Skeletal muscle satellite cell (primary cell): Measurements from ENCODE around the gene LEMD2.

ENCODE experiments used
- H3K27me3 ChIP-seq: 2 replicates; pipeline ENCODE4 v1.7.0; 2013; ENCODE audit warnings: low read length; ENCODE audit not compliant: control insufficient read depth, insufficient read depth
- H3K36me3 ChIP-seq: 2 replicates; pipeline ENCODE4 v1.7.0; 2013; ENCODE audit warnings: mild to moderate bottlenecking, control low read depth, low read length; ENCODE audit not compliant: insufficient read depth
- H3K4me1 ChIP-seq: 2 replicates; pipeline ENCODE4 v1.7.0; 2013; ENCODE audit warnings: low read length; ENCODE audit not compliant: control insufficient read depth, insufficient read depth
- H3K4me2 ChIP-seq: 2 replicates; pipeline ENCODE4 v1.7.0; 2013; ENCODE audit warnings: mild to moderate bottlenecking, low read length
- H3K4me3 ChIP-seq: 2 replicates; pipeline ENCODE4 v1.7.0; 2013; ENCODE audit warnings: low read length
- H3K9ac ChIP-seq: 2 replicates; pipeline ENCODE4 v1.7.0; 2013; ENCODE audit warnings: mild to moderate bottlenecking, low read depth, low read length, moderate library complexity
- H3K9me3 ChIP-seq: replicated peaks from 2 replicates; pipeline ENCODE4 v1.7.0; 2013; ENCODE audit warnings: mild to moderate bottlenecking, control low read depth, low read length

The LEMD2 gene

DNA sequence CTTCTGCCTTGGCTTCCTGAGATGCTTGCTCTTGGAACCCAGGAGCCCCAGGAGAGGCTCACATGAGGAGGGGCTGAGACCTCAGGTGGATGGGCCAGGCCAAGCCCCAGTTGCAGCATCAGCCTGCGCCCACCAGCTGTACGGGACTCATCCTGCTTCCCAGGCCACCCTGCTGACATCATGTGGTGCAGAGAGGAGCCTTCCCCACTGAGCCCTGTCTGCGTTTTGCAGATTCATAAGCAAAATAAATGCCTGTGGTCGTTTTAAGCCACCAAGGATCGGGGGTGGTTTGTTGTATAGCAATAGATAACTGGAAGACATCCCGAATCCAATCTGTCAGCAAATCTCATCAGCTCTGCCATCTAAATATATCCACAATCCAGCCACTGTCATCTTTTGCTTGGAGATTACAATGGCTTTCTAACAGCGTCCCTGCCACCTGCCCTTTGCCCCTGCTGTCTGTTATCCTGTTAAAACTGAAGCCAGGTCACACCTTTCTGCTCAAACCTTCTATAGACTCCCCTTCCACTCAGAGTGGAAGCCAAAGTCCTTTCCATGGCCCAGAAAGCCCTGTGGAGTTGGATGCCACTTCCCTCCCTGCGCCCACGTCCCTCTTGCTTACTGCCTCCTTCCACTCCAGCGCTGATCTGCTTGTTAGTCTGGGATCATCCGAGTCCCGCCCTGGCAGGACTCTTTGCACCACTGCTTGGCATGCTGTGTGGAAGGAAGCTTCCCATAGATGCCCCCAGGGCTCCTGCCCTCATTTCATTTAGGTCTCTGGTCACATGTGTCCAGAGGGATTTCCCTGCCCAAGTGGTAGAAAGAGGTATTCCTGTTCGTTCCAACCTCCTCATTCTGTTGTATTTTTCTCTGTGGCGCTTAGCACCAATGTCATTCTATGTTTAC is 38.9 kb upstream of the LEMD2 start:
- no peak overlapping the region for H3K4me3 ChIP-seq
- peaks cover 59% of the 10 kb centered on the region for H3K27me3 ChIP-seq
- H3K9me3 ChIP-seq: no peaks in the 10 kb centered on the region
- no peak overlapping the region for H3K4me2 ChIP-seq
- no peak overlapping the region for H3K9ac ChIP-seq
- no peaks in the 10 kb centered on the region for H3K36me3 ChIP-seq
- H3K4me1 ChIP-seq: no peaks in the 10 kb centered on the region

DNA sequence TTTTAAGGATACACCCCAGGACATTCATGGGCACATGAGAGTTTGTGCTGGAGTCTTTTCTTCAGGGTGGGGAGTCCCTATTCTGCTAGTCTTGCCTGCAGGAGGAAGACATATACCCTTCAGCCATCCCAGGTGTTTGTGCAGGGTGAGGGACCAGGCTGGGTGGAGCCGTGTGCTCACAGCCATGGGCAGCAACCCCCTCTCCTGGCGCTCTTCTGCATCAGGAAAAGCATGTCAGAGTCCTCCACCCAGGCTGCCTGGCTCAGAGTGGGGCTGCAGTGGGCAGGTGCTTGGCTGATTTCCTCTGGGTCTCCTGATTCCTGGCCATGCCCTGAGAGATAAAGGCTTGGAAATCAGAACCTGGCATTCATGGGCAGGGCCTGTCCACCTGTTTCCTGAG is 37.6 kb upstream of the LEMD2 start:
- peaks cover 65% of the 10 kb centered on the region for H3K27me3 ChIP-seq
- H3K36me3 ChIP-seq: no peaks in the 10 kb centered on the region
- H3K4me3 ChIP-seq: no peak overlapping the region
- no peaks in the 10 kb centered on the region for H3K9me3 ChIP-seq
- H3K9ac ChIP-seq: no peak overlapping the region
- no peak overlapping the region for H3K4me2 ChIP-seq
- no peaks in the 10 kb centered on the region for H3K4me1 ChIP-seq

DNA sequence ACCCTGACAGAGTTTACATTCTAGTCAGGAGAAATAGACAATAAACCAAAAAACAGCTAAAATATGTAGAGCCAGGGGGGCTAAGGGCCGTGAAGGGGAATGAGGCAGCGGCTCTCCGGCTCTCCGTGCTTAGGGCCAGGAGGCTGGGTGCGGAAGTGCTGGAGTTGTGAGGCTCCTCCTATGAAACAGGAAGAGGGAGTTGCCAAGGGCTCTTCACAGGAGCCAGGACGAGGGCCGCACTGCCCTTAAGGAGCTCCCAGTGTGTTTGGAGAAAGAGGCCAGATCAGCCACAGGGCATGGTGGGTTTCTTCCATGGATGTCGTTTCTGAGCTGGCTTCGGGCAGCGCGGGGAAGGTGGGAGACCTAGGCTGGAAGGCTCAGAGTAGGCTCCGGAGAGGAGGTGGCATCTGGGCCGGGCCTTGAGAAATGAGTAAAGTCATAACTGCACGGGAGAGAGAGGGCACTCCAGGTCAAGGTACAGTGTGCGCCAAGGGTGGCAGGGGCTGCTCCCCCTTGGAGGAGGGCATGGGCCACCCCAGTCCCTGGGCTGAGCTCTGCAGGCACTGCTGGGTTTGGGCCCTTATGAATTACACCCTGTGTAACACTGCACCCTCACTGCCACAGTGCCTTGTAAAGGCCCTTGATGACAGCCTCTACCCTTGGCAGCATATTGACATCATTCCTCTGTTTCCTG is 35.7 kb upstream of the LEMD2 start:
- H3K9me3 ChIP-seq: no peaks in the 10 kb centered on the region
- no peaks in the 10 kb centered on the region for H3K4me1 ChIP-seq
- no peak overlapping the region for H3K4me3 ChIP-seq
- no peak overlapping the region for H3K4me2 ChIP-seq
- no peak overlapping the region for H3K9ac ChIP-seq
- peaks cover 60% of the 10 kb centered on the region for H3K27me3 ChIP-seq
- no peaks in the 10 kb centered on the region for H3K36me3 ChIP-seq

DNA sequence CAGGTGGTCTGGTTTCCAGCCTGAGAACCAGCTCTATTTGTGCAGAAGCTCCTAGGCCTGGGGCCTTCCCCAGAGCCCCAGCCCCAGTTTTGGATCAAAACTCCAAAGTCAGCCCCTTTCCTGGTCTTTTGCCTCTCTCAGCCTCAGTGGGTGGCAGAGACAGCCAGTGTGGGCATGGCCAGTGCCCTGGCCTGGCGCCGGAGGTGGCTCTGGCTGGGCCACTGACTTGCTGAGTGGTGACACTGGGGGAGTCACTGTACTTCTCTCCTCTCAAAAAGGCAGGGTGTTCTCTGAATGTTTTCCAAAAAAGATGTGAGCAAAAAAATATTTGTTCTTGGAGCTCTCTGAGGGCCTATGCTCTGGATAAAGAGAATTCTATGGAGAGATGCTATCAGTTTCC is 34.9 kb upstream of the LEMD2 start:
- H3K9ac ChIP-seq: no peak overlapping the region
- H3K27me3 ChIP-seq: peaks cover 63% of the 10 kb centered on the region
- H3K4me2 ChIP-seq: no peak overlapping the region
- no peaks in the 10 kb centered on the region for H3K36me3 ChIP-seq
- no peaks in the 10 kb centered on the region for H3K9me3 ChIP-seq
- H3K4me3 ChIP-seq: no peak overlapping the region
- no peaks in the 10 kb centered on the region for H3K4me1 ChIP-seq

DNA sequence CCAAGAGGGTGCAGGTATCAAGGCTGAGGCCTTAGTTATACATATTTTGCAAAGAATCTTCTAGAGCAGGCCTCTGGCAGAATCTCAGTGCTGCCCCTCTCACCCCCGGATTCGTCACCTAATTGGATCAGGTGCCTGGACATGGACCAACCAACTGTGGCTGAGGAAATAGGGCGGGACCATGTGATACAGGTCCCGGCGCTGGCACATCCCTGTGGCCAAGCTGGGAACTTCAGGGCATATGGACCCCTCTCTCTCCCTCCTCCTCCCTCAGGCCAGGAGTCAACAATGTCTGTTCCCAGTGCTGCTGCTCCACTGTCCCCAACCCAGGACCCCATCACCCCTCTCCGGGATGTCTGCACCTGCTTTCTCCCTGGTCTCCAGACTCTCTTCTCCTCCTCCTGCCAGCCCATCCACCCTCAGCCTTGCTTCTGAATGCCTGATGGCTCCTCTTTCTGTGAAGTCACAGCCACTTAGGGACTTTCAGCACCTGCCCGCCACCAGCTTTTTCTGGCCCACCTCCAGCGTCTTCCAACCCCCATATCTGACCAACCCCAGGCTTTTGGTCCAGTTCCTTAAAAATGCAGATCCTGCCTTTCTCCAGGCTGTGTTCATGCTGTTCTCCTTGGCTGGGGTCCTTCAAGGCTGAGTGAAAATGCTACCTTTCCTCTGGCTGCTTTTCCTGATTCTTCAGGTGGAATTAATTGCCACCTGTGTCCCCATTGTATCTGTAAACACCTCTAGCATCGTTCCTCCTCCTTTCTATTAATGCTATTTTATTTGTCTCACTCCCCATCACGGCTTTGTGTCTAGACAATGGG is 33.9 kb upstream of the LEMD2 start:
- Histone ChIP-seq H3K4me1 (no peaks in the 10 kb centered on the region), H3K27me3 (peaks cover 63% of the 10 kb centered on the region), H3K36me3 (no peaks in the 10 kb centered on the region), H3K9ac (no peak overlapping the region), H3K4me2 (no peak overlapping the region), H3K4me3 (no peak overlapping the region), H3K9me3 (no peaks in the 10 kb centered on the region)

DNA sequence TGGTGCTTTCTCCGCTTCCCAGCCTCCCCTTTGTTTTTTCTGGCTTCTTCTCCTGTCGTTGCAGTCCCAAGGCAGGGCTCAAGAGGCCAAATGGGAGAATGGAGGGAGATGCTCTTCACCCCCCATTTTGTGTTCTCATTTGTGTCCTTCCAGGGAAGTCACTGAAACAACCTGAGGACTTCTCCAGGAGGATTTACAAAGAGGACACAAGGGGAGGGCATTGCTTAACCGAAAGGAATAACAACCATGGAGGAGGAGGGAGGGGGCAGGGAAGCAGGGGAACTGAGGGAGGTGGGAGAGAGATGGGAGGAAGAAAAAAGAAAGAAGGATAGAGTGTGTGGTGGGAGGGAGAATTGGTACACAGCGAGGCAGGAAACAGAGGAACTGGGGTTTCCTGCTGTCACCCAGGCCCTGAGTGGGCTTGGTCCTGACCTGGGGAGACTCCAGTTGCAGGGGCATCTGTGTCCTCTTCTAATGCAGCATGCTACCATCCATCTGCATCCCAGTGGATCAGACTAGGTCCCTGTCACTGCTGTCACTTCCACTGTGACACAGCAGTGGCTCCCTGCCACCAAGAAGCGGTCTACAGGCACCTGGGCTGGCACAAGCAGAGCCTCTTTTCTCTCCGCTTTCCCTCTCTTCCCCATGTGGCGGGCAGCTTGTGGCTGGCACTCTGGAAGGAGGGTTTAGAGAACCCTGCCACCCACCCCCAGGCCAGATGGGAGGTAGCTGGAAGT is 32.0 kb upstream of the LEMD2 start:
- no peaks in the 10 kb centered on the region for H3K9me3 ChIP-seq
- no peak overlapping the region for H3K9ac ChIP-seq
- no peaks in the 10 kb centered on the region for H3K36me3 ChIP-seq
- H3K4me1 ChIP-seq: no peaks in the 10 kb centered on the region
- no peak overlapping the region for H3K4me2 ChIP-seq
- peaks cover 61% of the 10 kb centered on the region for H3K27me3 ChIP-seq
- no peak overlapping the region for H3K4me3 ChIP-seq

DNA sequence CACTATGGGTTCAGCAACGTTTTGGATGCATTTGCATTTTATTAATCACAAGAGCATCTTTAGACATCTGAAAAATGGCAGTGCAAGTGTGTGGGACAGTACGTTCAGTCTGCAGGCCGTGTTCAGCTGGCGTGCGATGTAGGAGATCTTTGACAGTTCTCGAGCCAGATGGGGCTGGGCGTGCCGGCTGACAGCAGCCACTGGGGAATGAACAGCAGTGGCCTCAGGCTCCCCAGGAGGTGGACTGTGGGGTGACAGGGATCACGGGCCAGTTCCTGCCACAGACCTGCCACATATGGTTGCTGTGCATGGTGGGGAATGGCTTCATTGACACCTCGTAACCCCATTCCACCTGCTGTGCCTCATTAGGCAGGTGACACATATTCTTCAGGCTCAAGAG is 31.3 kb upstream of the LEMD2 start:
- H3K4me2 ChIP-seq: no peak overlapping the region

DNA sequence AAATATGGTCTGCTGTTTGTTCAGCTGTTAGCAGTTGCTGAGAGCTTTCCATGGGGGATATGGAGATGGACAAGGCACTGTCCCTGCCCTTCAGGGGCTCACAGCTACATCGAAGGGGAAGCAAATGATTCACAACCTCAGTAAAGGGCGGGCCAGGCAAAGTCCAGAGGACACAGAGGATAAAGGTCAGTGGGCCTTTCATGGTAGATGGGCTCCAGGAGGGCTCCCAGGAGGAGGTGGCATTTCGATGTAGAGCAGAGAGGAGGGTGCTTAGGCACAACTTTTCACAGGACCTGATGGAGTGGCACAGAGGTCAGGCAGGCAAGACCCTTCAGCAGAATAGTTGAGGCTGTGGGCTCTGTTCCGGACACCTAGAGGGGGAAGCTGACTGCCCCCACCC is 30.1 kb upstream of the LEMD2 start:
- H3K9ac ChIP-seq: no peak overlapping the region
- H3K27me3 ChIP-seq: peaks cover 71% of the 10 kb centered on the region
- H3K36me3 ChIP-seq: no peaks in the 10 kb centered on the region
- no peak overlapping the region for H3K4me2 ChIP-seq
- H3K9me3 ChIP-seq: no peaks in the 10 kb centered on the region
- no peak overlapping the region for H3K4me3 ChIP-seq
- no peaks in the 10 kb centered on the region for H3K4me1 ChIP-seq

More for the DNA sequence above, 31.3 kb upstream of the LEMD2 start:
- no peak overlapping the region for H3K4me3 ChIP-seq
- H3K9me3 ChIP-seq: no peaks in the 10 kb centered on the region
- peaks cover 66% of the 10 kb centered on the region for H3K27me3 ChIP-seq
- no peaks in the 10 kb centered on the region for H3K4me1 ChIP-seq
- no peak overlapping the region for H3K9ac ChIP-seq
- H3K36me3 ChIP-seq: no peaks in the 10 kb centered on the region

DNA sequence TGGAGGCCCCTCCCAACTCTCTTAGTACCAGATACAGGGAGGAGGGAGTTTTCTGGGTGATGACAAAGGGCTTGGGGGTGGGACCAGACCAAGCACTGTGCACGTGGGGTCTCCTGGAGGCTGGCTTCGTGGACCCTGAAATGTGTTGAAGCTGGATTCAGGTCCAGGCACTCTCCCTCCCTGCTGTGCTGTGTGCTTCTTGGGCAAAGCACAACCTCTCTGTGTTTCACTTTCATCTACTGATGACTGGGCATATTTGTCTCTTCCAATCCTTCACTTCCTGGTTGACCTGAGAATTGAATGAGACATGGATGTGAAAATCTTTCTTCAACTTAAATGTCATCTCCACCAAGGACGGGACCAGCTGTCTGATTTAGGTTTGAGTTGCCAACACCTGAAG is 29.4 kb upstream of the LEMD2 start:
- no peak overlapping the region for H3K4me2 ChIP-seq
- H3K27me3 ChIP-seq: peaks cover 74% of the 10 kb centered on the region
- no peaks in the 10 kb centered on the region for H3K36me3 ChIP-seq
- no peak overlapping the region for H3K4me3 ChIP-seq
- H3K9ac ChIP-seq: no peak overlapping the region
- no peaks in the 10 kb centered on the region for H3K4me1 ChIP-seq
- no peaks in the 10 kb centered on the region for H3K9me3 ChIP-seq

DNA sequence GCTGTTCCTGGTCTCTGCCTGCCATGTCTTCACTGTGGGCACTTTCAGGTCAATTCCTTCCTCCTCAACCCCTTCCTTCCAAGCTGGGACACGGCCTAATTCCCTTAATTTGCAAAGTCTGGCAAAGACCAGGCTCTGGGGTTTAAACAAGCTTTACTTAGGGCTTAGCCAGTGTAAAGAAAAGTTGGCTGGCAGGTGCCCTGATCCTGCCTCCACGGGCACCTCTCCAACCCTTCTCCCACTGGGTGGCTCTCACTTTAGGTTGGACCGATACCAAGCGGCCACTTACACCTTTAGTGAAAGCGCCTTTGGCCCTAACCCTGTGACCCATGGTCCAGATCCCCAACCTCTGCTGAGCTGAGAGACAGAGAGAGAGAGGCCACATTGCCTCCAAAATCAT is 28.6 kb upstream of the LEMD2 start:
- H3K27me3 ChIP-seq: peaks cover 72% of the 10 kb centered on the region
- no peaks in the 10 kb centered on the region for H3K36me3 ChIP-seq
- H3K4me3 ChIP-seq: no peak overlapping the region
- H3K9me3 ChIP-seq: no peaks in the 10 kb centered on the region
- no peak overlapping the region for H3K9ac ChIP-seq
- no peak overlapping the region for H3K4me2 ChIP-seq
- H3K4me1 ChIP-seq: no peaks in the 10 kb centered on the region

DNA sequence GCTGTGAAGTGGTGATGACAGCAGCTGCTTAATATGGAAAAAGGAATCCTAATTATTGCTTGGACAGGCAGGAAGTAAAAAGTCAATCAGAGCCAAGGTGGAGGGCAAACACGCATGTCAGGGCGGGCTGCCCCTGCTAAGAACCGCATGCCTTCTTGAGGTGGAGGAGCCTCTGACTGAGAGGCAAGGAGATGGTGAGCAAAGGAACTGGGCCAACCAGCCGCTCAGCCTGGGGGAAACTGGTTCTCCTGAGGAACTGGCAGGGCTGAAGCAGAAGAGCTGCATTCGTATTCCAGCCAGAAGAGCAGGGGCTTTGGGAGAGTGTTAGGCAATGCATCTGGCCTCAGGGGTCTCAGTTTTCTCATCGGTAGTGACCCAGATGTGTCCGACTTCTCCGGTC is 28.0 kb upstream of the LEMD2 start:
- H3K27me3 ChIP-seq: peaks cover 74% of the 10 kb centered on the region
- no peak overlapping the region for H3K4me2 ChIP-seq
- no peaks in the 10 kb centered on the region for H3K9me3 ChIP-seq
- no peaks in the 10 kb centered on the region for H3K36me3 ChIP-seq
- H3K4me1 ChIP-seq: no peaks in the 10 kb centered on the region
- no peak overlapping the region for H3K4me3 ChIP-seq
- H3K9ac ChIP-seq: no peak overlapping the region
